Measurements from ENCODE around the gene PALM. TPM values are rescaled to one million over a fixed set of nuclear protein-coding genes. Genes with fewer than 3 reads are reported as not detected.
A peak's percentile ranks its signal among the peaks of the same experiment; 100 is the strongest.

PALM gene
- total and polyA plus RNA-seq, 9 of the 15 experiments (the other 6 are each of a cell fraction or from before 2014, with no cell fraction given), result 0.04 to 6.6 (median 1.7) TPM

DNA sequence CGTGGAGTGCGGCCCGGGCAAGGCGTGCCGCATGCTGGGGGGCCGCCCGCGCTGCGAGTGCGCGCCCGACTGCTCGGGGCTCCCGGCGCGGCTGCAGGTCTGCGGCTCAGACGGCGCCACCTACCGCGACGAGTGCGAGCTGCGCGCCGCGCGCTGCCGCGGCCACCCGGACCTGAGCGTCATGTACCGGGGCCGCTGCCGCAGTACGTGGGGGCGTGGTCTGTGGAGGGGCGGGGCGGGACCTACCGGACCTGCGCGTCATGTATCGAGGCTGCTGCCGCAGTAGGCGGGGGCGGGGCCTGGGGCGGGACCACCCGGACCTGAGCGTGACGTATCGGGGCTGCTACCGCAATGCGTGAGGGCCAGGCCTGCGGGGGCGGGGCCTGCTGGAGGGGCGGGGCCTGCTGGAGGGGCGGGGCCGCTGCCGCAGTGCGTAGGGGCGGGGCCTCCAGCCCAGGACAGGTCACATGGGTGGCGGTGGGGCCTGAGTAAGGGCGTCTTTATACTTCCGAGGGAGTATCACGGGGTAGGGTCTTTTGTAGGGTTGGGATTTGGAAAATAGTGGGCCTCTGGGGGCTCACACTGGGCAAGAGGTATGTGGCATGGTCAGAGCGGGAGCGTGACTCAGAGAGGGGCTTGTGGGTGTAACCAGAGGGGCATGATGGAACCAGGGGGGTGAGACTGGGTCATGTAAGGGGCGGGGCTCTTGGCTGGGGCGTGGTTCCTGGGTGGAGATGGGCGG lies 28.3 kb upstream of the PALM start (continued):
- TF ChIP-seq JUND (IDR thresholded peaks at IDR 0.05; ENCODE audit: borderline replicate concordance, low read depth, low read length) (peak; percentile 51; the same call in 1 of the 2 replicates), JUND (tag; IDR thresholded peaks at IDR 0.05; ENCODE audit: borderline replicate concordance, low read depth, low read length) (no peak; the same call in 2 of the 3 replicates), ARID1B (IDR thresholded peaks at IDR 0.05) (peak; percentile 67), EGR1 (conservative IDR thresholded peaks at IDR 0.05) (peak; percentile 53), TCF7 (IDR thresholded peaks at IDR 0.05; ENCODE audit: borderline replicate concordance) (0 out of 2 replicates have a peak, but pooled peaks have one; percentile 2), ZNF146 (CRISPR knock-in tag; IDR thresholded peaks at IDR 0.05; ENCODE audit: unreplicated experiment) (no peak)
- TF ChIP-seq, protein P1, sequence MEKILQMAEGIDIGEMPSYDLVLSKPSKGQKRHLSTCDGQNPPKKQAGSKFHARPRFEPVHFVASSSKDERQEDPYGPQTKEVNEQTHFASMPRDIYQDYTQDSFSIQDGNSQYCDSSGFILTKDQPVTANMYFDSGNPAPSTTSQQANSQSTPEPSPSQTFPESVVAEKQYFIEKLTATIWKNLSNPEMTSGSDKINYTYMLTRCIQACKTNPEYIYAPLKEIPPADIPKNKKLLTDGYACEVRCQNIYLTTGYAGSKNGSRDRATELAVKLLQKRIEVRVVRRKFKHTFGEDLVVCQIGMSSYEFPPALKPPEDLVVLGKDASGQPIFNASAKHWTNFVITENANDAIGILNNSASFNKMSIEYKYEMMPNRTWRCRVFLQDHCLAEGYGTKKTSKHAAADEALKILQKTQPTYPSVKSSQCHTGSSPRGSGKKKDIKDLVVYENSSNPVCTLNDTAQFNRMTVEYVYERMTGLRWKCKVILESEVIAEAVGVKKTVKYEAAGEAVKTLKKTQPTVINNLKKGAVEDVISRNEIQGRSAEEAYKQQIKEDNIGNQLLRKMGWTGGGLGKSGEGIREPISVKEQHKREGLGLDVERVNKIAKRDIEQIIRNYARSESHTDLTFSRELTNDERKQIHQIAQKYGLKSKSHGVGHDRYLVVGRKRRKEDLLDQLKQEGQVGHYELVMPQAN (IDR thresholded peaks at IDR 0.05; ENCODE audit: borderline replicate concordance), result peak; percentile 91

All from K562 (cell line).